ENCODE data around the gene BZW2.

GRCh38 chr7:16667355-16667754 is 21.4 kb downstream of the BZW2 start:
- TF ChIP-seq CTCF (conservative IDR thresholded peaks at IDR 0.05): no peak
- TF ChIP-seq ZFX (IDR thresholded peaks at IDR 0.05): no peak
